ENCODE measurements around the gene GCHFR.

Gene GCHFR

GRCh38 chr15:40787344-40787841 lies 23.5 kb downstream of the GCHFR start:
- Histone ChIP-seq H3K4me3 (ENCODE audit: low read depth in 1 of 2, low read length in 2 of 2) (no peak overlapping the region), H3K9ac (ENCODE audit: low read length) (no peak overlapping the region), H3K9me3 (ENCODE audit: low read length) (no peaks in the 10 kb centered on the region), H3K27ac (ENCODE audit: low read depth, low read length) (no peak overlapping the region), H3K4me1 (ENCODE audit: insufficient read depth, low read length) (peaks cover 9% of the 10 kb centered on the region), H3K27me3 (ENCODE audit: control insufficient read depth in 1 of 2, insufficient read depth in 2 of 2, low read length in 2 of 2) (no peaks in the 10 kb centered on the region), H3K36me3 (ENCODE audit: insufficient read depth, low read length) (no peaks in the 10 kb centered on the region)

DNA sequence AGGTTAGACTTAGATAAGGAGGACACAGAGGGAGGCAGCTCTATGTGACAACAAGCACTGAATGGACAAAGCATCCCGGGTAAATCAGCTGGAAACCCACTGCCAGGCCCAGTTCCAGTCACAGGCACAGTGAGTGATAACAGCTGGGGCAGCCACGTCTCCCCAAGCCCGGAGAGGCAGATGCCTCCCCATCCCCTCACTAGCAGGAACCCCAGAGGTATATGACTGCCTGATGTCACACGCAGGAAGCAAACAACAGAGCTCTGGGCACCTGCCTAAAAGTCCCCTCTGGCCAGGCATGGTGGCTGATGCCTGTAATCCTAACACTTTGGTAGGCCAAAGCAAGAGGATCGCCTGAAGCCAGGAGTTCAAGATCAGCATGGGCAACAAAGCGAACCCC lies 24.1 kb downstream of the GCHFR start:
- H3K4me1 ChIP-seq (ENCODE audit: insufficient read depth, low read length): peaks cover 9% of the 10 kb centered on the region
- no peak overlapping the region for H3K9ac ChIP-seq (ENCODE audit: low read length)
- no peak overlapping the region for H3K27ac ChIP-seq (ENCODE audit: low read depth, low read length)
- H3K4me3 ChIP-seq (ENCODE audit: low read depth in 1 of 2, low read length in 2 of 2): no peak overlapping the region
- no peaks in the 10 kb centered on the region for H3K27me3 ChIP-seq (ENCODE audit: control insufficient read depth in 1 of 2, insufficient read depth in 2 of 2, low read length in 2 of 2)
- no peaks in the 10 kb centered on the region for H3K9me3 ChIP-seq (ENCODE audit: low read length)
- H3K36me3 ChIP-seq (ENCODE audit: insufficient read depth, low read length): no peaks in the 10 kb centered on the region

GRCh38 chr15:40789119-40789518 lies 25.3 kb downstream of the GCHFR start:
- H3K36me3 ChIP-seq (ENCODE audit: insufficient read depth, low read length): no peaks in the 10 kb centered on the region
- H3K9ac ChIP-seq (ENCODE audit: low read length): no peak overlapping the region
- H3K4me1 ChIP-seq (ENCODE audit: insufficient read depth, low read length): peaks cover 9% of the 10 kb centered on the region
- no peak overlapping the region for H3K27ac ChIP-seq (ENCODE audit: low read depth, low read length)
- no peaks in the 10 kb centered on the region for H3K27me3 ChIP-seq (ENCODE audit: control insufficient read depth in 1 of 2, insufficient read depth in 2 of 2, low read length in 2 of 2)
- no peaks in the 10 kb centered on the region for H3K9me3 ChIP-seq (ENCODE audit: low read length)
- H3K4me3 ChIP-seq (ENCODE audit: low read depth in 1 of 2, low read length in 2 of 2): no peak overlapping the region

GRCh38 chr15:40789999-40790398 lies 26.1 kb downstream of the GCHFR start:
- Histone ChIP-seq H3K27me3 (ENCODE audit: control insufficient read depth in 1 of 2, insufficient read depth in 2 of 2, low read length in 2 of 2) (no peaks in the 10 kb centered on the region), H3K9me3 (ENCODE audit: low read length) (no peaks in the 10 kb centered on the region), H3K36me3 (ENCODE audit: insufficient read depth, low read length) (no peaks in the 10 kb centered on the region), H3K4me1 (ENCODE audit: insufficient read depth, low read length) (peaks cover 9% of the 10 kb centered on the region), H3K27ac (ENCODE audit: low read depth, low read length) (no peak overlapping the region), H3K9ac (ENCODE audit: low read length) (no peak overlapping the region), H3K4me3 (ENCODE audit: low read depth in 1 of 2, low read length in 2 of 2) (no peak overlapping the region)

GRCh38 chr15:40790718-40791117 lies 26.9 kb downstream of the GCHFR start:
- Histone ChIP-seq H3K27ac (ENCODE audit: low read depth, low read length) (no peak overlapping the region), H3K4me3 (ENCODE audit: low read depth in 1 of 2, low read length in 2 of 2) (no peak overlapping the region), H3K36me3 (ENCODE audit: insufficient read depth, low read length) (no peaks in the 10 kb centered on the region), H3K27me3 (ENCODE audit: control insufficient read depth in 1 of 2, insufficient read depth in 2 of 2, low read length in 2 of 2) (no peaks in the 10 kb centered on the region), H3K9me3 (ENCODE audit: low read length) (no peaks in the 10 kb centered on the region), H3K4me1 (ENCODE audit: insufficient read depth, low read length) (peaks cover 9% of the 10 kb centered on the region), H3K9ac (ENCODE audit: low read length) (no peak overlapping the region)

DNA sequence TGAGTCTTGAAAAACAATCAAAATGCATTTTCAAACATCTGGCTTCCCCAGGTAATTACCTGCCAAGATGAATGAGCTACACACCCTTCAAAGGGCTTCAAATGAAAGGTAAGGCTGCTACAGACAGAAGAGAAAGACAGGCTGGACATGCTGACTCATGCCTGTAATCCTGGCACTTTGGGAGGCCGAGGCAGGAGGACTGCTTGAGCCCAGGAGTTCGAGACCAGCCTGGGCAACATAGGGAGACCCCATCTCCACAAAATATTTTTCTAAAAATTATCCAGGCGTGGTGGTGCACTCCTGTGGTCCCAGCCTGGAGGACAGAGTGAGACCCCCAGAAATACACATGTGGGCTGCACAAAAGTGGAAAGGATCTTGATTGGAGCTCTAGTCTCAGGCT lies 28.5 kb downstream of the GCHFR start:
- Histone ChIP-seq H3K27me3 (ENCODE audit: control insufficient read depth in 1 of 2, insufficient read depth in 2 of 2, low read length in 2 of 2) (no peaks in the 10 kb centered on the region), H3K36me3 (ENCODE audit: insufficient read depth, low read length) (no peaks in the 10 kb centered on the region), H3K27ac (ENCODE audit: low read depth, low read length) (no peak overlapping the region), H3K9me3 (ENCODE audit: low read length) (no peaks in the 10 kb centered on the region), H3K4me3 (ENCODE audit: low read depth in 1 of 2, low read length in 2 of 2) (no peak overlapping the region), H3K9ac (ENCODE audit: low read length) (no peak overlapping the region), H3K4me1 (ENCODE audit: insufficient read depth, low read length) (peaks cover 3% of the 10 kb centered on the region)

DNA sequence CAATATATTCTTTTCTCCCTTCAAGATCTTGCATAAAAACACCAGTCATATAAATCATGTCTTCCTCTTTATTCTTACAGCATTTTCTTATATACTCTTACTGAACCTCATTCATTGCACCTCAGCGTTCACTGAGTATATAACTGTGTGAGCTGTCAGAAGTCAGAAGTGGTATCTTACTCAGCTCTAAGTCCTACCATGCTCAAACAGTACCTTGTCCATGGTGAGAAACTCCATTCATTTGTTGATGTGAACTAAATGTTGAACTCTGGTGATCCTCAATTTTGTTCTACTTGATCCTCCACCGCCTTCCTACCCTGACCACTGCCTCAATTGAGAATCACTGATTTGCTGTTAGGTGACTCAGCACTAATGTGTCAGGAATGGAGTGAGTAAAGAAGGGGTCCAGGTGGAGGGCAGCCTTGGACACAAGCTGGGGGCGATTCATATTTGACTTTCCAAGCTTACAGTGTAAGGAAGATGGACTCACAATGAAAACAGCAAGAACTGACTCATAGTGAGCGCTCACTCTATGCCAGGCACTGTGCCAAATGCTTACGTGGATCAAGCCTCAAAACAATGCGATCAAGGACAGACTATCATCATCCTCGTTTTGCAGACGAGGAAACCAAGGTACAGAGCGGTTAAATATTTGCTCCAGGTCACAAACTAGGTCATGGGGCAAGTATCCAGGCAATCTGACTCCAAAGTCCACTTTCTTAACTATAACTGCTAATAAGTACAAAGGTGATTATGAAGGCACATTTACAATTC lies 29.5 kb downstream of the GCHFR start:
- no peak overlapping the region for H3K4me3 ChIP-seq (ENCODE audit: low read depth in 1 of 2, low read length in 2 of 2)
- H3K27me3 ChIP-seq (ENCODE audit: control insufficient read depth in 1 of 2, insufficient read depth in 2 of 2, low read length in 2 of 2): no peaks in the 10 kb centered on the region
- no peaks in the 10 kb centered on the region for H3K36me3 ChIP-seq (ENCODE audit: insufficient read depth, low read length)
- H3K9me3 ChIP-seq (ENCODE audit: low read length): no peaks in the 10 kb centered on the region
- H3K9ac ChIP-seq (ENCODE audit: low read length): no peak overlapping the region
- no peak overlapping the region for H3K27ac ChIP-seq (ENCODE audit: low read depth, low read length)
- H3K4me1 ChIP-seq (ENCODE audit: insufficient read depth, low read length): no peaks in the 10 kb centered on the region

DNA sequence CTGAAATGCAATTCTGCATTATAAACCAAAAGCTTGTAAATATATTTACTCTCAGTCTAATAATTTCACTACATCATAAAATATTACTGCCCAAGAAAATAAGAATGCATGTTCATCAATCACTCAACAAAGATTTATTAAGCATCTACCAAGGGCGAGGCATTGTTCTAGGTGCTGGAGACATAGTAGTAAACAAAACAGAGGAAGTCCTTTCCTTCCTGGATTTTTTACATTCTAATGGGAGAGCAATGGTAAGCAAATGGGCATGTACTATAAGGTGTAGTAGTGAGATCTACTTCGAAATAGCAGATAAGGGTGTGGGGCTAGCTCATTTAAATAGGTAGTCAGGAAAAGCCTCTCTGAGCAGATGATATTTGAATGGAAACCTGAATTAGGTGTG lies 32.2 kb downstream of the GCHFR start:
- H3K9me3 ChIP-seq (ENCODE audit: low read length): no peaks in the 10 kb centered on the region
- H3K36me3 ChIP-seq (ENCODE audit: insufficient read depth, low read length): no peaks in the 10 kb centered on the region
- no peak overlapping the region for H3K4me3 ChIP-seq (ENCODE audit: low read depth in 1 of 2, low read length in 2 of 2)
- H3K9ac ChIP-seq (ENCODE audit: low read length): no peak overlapping the region
- H3K27ac ChIP-seq (ENCODE audit: low read depth, low read length): no peak overlapping the region
- no peaks in the 10 kb centered on the region for H3K4me1 ChIP-seq (ENCODE audit: insufficient read depth, low read length)
- H3K27me3 ChIP-seq (ENCODE audit: control insufficient read depth in 1 of 2, insufficient read depth in 2 of 2, low read length in 2 of 2): no peaks in the 10 kb centered on the region

GRCh38 chr15:40796512-40796911 lies 32.6 kb downstream of the GCHFR start:
- H3K4me1 ChIP-seq (ENCODE audit: insufficient read depth, low read length): no peaks in the 10 kb centered on the region

DNA sequence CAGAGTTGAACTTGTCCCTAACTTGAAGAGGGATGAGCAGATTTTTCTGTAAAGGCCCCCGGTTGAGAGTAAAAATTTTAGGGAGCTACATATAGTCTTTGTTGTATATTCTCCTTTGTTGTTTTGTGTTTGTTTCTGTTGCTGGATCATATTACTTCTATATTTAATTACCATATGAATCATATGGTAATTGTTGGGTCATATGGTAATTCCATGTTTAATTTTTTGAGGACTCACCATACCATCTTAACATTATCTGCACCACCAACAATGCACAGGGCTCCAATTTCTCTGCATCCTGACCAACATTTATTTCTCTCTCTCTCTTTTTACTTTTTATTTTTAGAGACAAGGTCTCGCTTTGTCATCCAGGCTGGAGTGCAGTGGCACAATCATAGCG lies 35.7 kb downstream of the GCHFR start:
- H3K27ac ChIP-seq (ENCODE audit: low read depth, low read length): no peak overlapping the region
- no peaks in the 10 kb centered on the region for H3K27me3 ChIP-seq (ENCODE audit: control insufficient read depth in 1 of 2, insufficient read depth in 2 of 2, low read length in 2 of 2)
- no peaks in the 10 kb centered on the region for H3K9me3 ChIP-seq (ENCODE audit: low read length)
- H3K9ac ChIP-seq (ENCODE audit: low read length): no peak overlapping the region
- no peaks in the 10 kb centered on the region for H3K36me3 ChIP-seq (ENCODE audit: insufficient read depth, low read length)
- H3K4me1 ChIP-seq (ENCODE audit: insufficient read depth, low read length): no peaks in the 10 kb centered on the region
- no peak overlapping the region for H3K4me3 ChIP-seq (ENCODE audit: low read depth in 1 of 2, low read length in 2 of 2)

More at GRCh38 chr15:40796512-40796911, 32.6 kb downstream of the GCHFR start:
- Histone ChIP-seq H3K27ac (ENCODE audit: low read depth, low read length) (no peak overlapping the region), H3K9ac (ENCODE audit: low read length) (no peak overlapping the region), H3K36me3 (ENCODE audit: insufficient read depth, low read length) (no peaks in the 10 kb centered on the region), H3K9me3 (ENCODE audit: low read length) (no peaks in the 10 kb centered on the region), H3K4me3 (ENCODE audit: low read depth in 1 of 2, low read length in 2 of 2) (no peak overlapping the region), H3K27me3 (ENCODE audit: control insufficient read depth in 1 of 2, insufficient read depth in 2 of 2, low read length in 2 of 2) (no peaks in the 10 kb centered on the region)

- Histone ChIP-seq H3K9me3 (ENCODE audit: low read length) (no peaks in the 10 kb centered on the region), H3K4me1 (ENCODE audit: insufficient read depth, low read length) (peaks cover 8% of the 10 kb centered on the region), H3K36me3 (ENCODE audit: insufficient read depth, low read length) (no peaks in the 10 kb centered on the region), H3K9ac (ENCODE audit: low read length) (no peak overlapping the region), H3K4me3 (ENCODE audit: low read depth in 1 of 2, low read length in 2 of 2) (no peak overlapping the region), H3K27ac (ENCODE audit: low read depth, low read length) (no peak overlapping the region), H3K27me3 (ENCODE audit: control insufficient read depth in 1 of 2, insufficient read depth in 2 of 2, low read length in 2 of 2) (no peaks in the 10 kb centered on the region)
Observed at GRCh38 chr15:40803076-40803475, 39.2 kb downstream of the GCHFR start.

GRCh38 chr15:40803688-40804087 lies 39.8 kb downstream of the GCHFR start:
- no peaks in the 10 kb centered on the region for H3K36me3 ChIP-seq (ENCODE audit: insufficient read depth, low read length)
- no peak overlapping the region for H3K27ac ChIP-seq (ENCODE audit: low read depth, low read length)
- no peaks in the 10 kb centered on the region for H3K27me3 ChIP-seq (ENCODE audit: control insufficient read depth in 1 of 2, insufficient read depth in 2 of 2, low read length in 2 of 2)
- H3K9me3 ChIP-seq (ENCODE audit: low read length): no peaks in the 10 kb centered on the region
- no peak overlapping the region for H3K9ac ChIP-seq (ENCODE audit: low read length)
- H3K4me1 ChIP-seq (ENCODE audit: insufficient read depth, low read length): peaks cover 14% of the 10 kb centered on the region
- H3K4me3 ChIP-seq (ENCODE audit: low read depth in 1 of 2, low read length in 2 of 2): no peak overlapping the region

Measured in muscle layer of colon (tissue), 2 donors.